Psoas muscle (tissue), 8 donors: ENCODE results near the gene COBLL1. TPM values are rescaled to one million over a fixed set of nuclear protein-coding genes. Genes with fewer than 3 reads are reported as not detected.

ENCODE experiments used
- ATAC-seq, 4 donors: fragments of 200-7000 bp; cut with Tn5 transposase; one replicate each; pipeline ENCODE4 v1.9.1; 2020; ENCODE audit warnings: moderate library complexity in 3 of 4, mild to moderate bottlenecking in 2 of 4
- DNase-seq, 2 donors: peaks; one replicate each; pipeline ENCODE4 v3.0.0-alpha.2; 2020
- H3K27ac ChIP-seq: fragments of 200-600 bp; one replicate; pipeline ENCODE4 v1.8.0; 2022
- H3K27me3 ChIP-seq, 3 donors: fragments of 200-600 bp in 1 of 3; one replicate each; pipeline versions ENCODE4 v1.6.1 to v1.8.0; 2013 to 2022; ENCODE audit warnings: low read length in 2 of 3, mild to moderate bottlenecking in 2 of 3, moderate library complexity in 1 of 3; ENCODE audit not compliant: insufficient read depth in 3 of 3
- H3K36me3 ChIP-seq, 2 donors: fragments of 200-600 bp in 1 of 2; one replicate each; pipeline versions ENCODE4 v1.6.1 to v1.8.0; 2013 to 2022; ENCODE audit warnings: low read depth in 1 of 2, mild to moderate bottlenecking in 1 of 2, moderate library complexity in 1 of 2; ENCODE audit not compliant: insufficient read depth in 1 of 2
- H3K4me1 ChIP-seq: fragments of 200-600 bp; one replicate; pipeline ENCODE4 v1.8.0; 2022
- H3K4me3 ChIP-seq: fragments of 200-600 bp; one replicate; pipeline ENCODE4 v1.8.0; 2022; ENCODE audit warnings: mild to moderate bottlenecking
- H3K9me3 ChIP-seq: fragments of 200-600 bp; one replicate; pipeline ENCODE4 v1.8.0; 2022
- CTCF ChIP-seq: fragments of 200-600 bp; IDR thresholded peaks from one replicate; pipeline ENCODE4 v1.8.0; 2022; ENCODE audit warnings: antibody characterized with exemption
- WGBS, 3 donors: extraction: QIAGEN DNeasy Blood & Tissue Kit; methylation state at CpG; one replicate each; pipeline versions ENCODE4 v1.1.6 to v1.1.7; 2013; 5-methylcytosine and 5-hydroxymethylcytosine counted together
- intact Hi-C, 2 donors: fragments of 100-400 bp; cut with DNase I; formaldehyde crosslinking; loops; one replicate each; pipeline versions ENCODE4 v1.11.0 to v1.14.2; 2022
- polyA plus RNA-seq, 3 donors: library from polyadenylated mRNA; stranded (reverse); fragments of 200-250 nt; gene quantifications; one replicate each; pipeline ENCODE4 v1.2.3, GENCODE V29; 2013
- total RNA-seq, 4 donors: library from RNA; stranded (reverse); fragmentation: NEBNext Ultra II Directional in 2 of 4; extraction: Animal tissue kit (Norgen Biotek cat#: 25700) in 2 of 4; gene quantifications; one replicate each; pipeline versions ENCODE4 v1.2.1 to v1.2.4, GENCODE V29; 2021 to 2023
- donor health status: healthy with polysubstance abuse.
- donor health status: DM: no; HTN: no; CAD: no; lungs with moderate emphysema.
- donor health status: Bipolar disorder and iron deficiency.
- donor health status: healthy.
- donor health status: DM: yes; HTN: yes; CAD: no.
- donor health status: DM: no; HTN: no; CAD: no.
- donor health status: DM: no; HTN: no; CAD: no.
- donor health status: DM: yes; HTN: yes; CAD: no.

The COBLL1 gene
- total and polyA plus RNA-seq, 7 donors: 1.5 to 6.1 (median 3.4) TPM

- ATAC-seq (no peak), DNase-seq (no peak)
- intact Hi-C loops: no loop called here
- H3K27me3 ChIP-seq: no peaks in the 10 kb centered on the region
- TF ChIP-seq CTCF: no peak
- no peaks in the 10 kb centered on the region for H3K9me3 ChIP-seq
- H3K36me3 ChIP-seq: no peaks in the 10 kb centered on the region
- no peak overlapping the region for H3K4me3 ChIP-seq
- peaks cover 2% of the 10 kb centered on the region for H3K4me1 ChIP-seq
- WGBS, 3 donors: 80 to 85% (median 84%) methylated on average over 2 of the region's 2 CpGs
- no peak overlapping the region for H3K27ac ChIP-seq
Observed at GRCh38 chr2:164667566-164667965, 174.1 kb downstream of the COBLL1 start.

GRCh38 chr2:164664070-164664469 is 177.6 kb downstream of the COBLL1 start:
- Histone ChIP-seq H3K4me1 (peaks cover 8% of the 10 kb centered on the region), H3K9me3 (no peaks in the 10 kb centered on the region), H3K36me3 (no peaks in the 10 kb centered on the region), H3K27me3 (no peaks in the 10 kb centered on the region), H3K27ac (no peak overlapping the region), H3K4me3 (no peak overlapping the region)
- no peak for TF ChIP-seq CTCF
- intact Hi-C loops: no loop called here
- DNase-seq (no peak), ATAC-seq (no peak)

- no peak for DNase-seq
- peaks cover 8% of the 10 kb centered on the region for H3K4me1 ChIP-seq
- no peak for ATAC-seq
- no peaks in the 10 kb centered on the region for H3K36me3 ChIP-seq
- TF ChIP-seq CTCF: no peak
- intact Hi-C loops: no loop called here
- H3K4me3 ChIP-seq: no peak overlapping the region
- no peaks in the 10 kb centered on the region for H3K27me3 ChIP-seq
- H3K27ac ChIP-seq: no peak overlapping the region
- H3K9me3 ChIP-seq: no peaks in the 10 kb centered on the region
- WGBS, 3 donors: 79 to 88% (median 84%) methylated on average over 1 of the region's 1 CpG
Observed at GRCh38 chr2:164662868-164663631, 178.6 kb downstream of the COBLL1 start.

GRCh38 chr2:164662066-164662465 is 179.6 kb downstream of the COBLL1 start:
- H3K4me3 ChIP-seq: no peak overlapping the region
- H3K9me3 ChIP-seq: no peaks in the 10 kb centered on the region
- H3K36me3 ChIP-seq: no peaks in the 10 kb centered on the region
- no peak overlapping the region for H3K27ac ChIP-seq
- ATAC-seq (peak in 1 of 4 donors; percentile 49), DNase-seq (no peak)
- TF ChIP-seq CTCF: no peak
- 28 to 42% (median 31%) methylated on average over 1 of the region's 1 CpG for WGBS, 3 donors
- H3K27me3 ChIP-seq: no peaks in the 10 kb centered on the region
- intact Hi-C loops: no loop called here
- H3K4me1 ChIP-seq: peaks cover 8% of the 10 kb centered on the region

- H3K27ac ChIP-seq: no peak overlapping the region
- H3K4me3 ChIP-seq: no peak overlapping the region
- no peaks in the 10 kb centered on the region for H3K36me3 ChIP-seq
- intact Hi-C loops: no loop called here
- no peak for TF ChIP-seq CTCF
- ATAC-seq (no peak), DNase-seq (no peak)
- peaks cover 8% of the 10 kb centered on the region for H3K4me1 ChIP-seq
- no peaks in the 10 kb centered on the region for H3K27me3 ChIP-seq
- no peaks in the 10 kb centered on the region for H3K9me3 ChIP-seq
Observed at GRCh38 chr2:164661349-164661748, 180.3 kb downstream of the COBLL1 start.
